GM18502 (cell line): ENCODE results near the gene PRKCE.

Experiments
- ATAC-seq: cut with Tn5 transposase; IDR thresholded peaks from one replicate; pipeline ENCODE4 v1.9.1; 2021; ENCODE audit warnings: mild to moderate bottlenecking; ENCODE audit not compliant: unreplicated experiment, poor library complexity

PRKCE gene

DNA sequence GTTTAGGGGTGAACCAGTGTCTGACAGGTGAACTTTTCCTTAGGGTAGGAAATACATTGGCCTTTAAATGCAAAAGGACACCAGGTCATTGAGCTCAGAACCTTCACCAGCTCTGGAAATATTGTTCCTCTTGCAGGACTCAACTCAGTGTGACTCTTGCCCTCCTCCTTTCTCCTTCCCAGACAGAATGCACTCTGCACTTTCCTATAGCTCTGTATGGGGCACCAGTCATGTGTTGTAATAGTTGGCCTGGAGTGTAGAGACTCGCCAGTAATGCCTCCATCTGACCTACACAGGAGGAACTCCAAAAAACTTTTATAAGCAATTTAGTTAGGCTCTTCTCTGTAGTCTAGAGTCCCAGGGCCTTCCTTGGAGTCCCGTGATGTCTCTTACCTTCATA lies 397.2 kb downstream of the PRKCE start:
- ATAC-seq: no peak

DNA sequence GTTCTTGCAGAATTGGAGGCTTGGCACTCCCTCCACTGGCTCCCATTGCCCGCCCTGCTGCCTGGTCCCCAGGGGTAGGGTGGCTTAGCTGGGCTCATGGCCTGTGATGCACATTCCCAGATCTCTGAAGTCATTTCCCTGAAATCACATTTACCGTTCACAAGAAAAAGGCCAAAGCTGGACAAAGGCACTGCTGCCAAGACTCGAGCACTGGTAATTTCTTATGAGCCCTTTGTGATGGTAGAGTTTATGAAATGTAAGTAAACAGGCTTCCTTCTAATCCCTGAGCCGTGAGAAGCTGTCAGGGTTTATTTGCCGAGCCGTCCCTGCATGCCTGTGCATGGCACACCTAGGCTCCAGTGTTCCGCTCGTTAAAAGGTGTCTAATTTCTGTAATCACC lies 398.6 kb downstream of the PRKCE start:
- ATAC-seq: no peak

GRCh38 chr2:46050489-46050888 lies 399.0 kb downstream of the PRKCE start:
- ATAC-seq: no peak

DNA sequence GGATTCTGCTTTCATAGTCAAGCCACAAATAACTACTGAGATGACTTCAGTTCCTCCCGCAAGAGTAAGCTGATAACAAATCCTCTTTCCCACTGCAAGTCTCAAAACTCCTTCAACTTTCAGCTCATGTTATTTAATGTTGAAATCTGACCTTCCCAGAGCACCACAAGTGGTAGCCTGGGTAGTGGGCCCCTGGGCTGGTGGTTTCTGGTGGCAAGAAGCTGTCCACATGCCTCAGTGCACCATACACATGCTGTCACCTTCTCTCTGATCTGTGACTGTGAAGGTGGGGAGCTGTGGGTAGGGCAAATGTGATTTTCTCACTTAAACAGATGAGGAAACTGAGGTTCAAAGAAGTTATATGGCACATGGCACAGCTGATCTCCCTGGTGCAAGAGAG lies 399.6 kb downstream of the PRKCE start:
- no peak for ATAC-seq

- no peak for ATAC-seq
Observed at GRCh38 chr2:46053564-46053963, 402.1 kb downstream of the PRKCE start.

- ATAC-seq: no peak
Observed at GRCh38 chr2:46056541-46056940, 405.1 kb downstream of the PRKCE start.

GRCh38 chr2:46058140-46058539 lies 406.7 kb downstream of the PRKCE start:
- ATAC-seq: no peak

DNA sequence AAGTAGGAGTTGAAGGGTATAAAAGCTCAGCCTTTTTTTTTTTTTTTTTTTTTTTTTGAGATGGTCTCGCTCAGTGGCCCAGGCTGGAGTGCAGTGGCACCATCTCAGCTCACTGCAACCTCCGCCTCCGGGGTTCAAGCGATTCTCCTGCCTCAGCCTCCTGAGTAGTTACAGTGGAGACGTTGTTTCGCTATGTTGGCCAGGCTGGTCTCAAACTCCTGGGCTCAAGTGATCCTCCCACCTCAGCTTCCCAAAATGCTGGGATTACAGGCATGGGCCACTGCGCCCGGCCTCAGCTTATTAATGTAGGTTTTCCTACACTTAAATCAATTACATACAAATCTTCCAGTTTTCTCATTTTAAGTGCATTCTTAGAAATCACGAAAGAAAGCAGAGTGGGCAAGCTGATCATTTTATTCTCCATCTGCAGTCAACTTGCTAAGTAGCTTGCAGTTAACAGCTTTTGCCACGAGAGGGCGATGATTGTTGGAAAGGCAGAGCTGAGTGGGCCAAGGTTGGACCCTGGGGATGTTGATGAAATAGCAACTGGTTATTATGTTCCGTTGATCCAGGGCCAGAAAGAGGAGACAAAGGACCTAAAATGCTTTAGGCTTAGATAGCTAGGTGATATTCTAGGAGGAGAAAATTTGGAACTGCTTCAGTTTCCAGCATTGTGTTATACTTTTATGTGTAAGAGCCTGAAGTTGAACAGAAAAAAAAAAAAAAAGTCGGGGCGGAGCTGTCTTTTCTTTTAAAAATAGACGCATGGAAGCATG lies 411.4 kb downstream of the PRKCE start:
- ATAC-seq: no peak

- ATAC-seq: no peak
Observed at GRCh38 chr2:46064396-46064795, 412.9 kb downstream of the PRKCE start.

DNA sequence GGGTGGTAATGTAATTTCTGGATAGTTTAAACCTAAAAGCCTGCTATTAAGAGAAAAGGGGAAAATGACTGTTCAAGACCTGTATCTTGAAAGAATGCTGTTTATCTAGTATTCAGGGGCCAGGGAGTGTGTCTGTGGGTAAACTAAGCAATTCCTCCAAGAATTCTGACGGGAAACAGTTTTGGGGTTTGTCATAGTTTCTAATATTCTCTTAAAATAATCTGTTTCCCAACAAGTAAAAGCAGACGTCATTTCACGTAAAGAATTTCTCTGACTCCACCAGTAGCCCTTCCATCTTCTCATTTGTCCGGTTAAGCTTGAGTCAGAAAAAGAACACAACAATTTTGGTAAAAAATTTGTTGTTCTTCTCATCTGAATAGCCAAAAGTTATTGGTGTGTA lies 413.7 kb downstream of the PRKCE start:
- no peak for ATAC-seq

- no peak for ATAC-seq
Observed at GRCh38 chr2:46066116-46066515, 414.6 kb downstream of the PRKCE start.

GRCh38 chr2:46066601-46067000 lies 415.1 kb downstream of the PRKCE start:
- no peak for ATAC-seq

GRCh38 chr2:46067062-46067461 lies 415.6 kb downstream of the PRKCE start:
- ATAC-seq: no peak

DNA sequence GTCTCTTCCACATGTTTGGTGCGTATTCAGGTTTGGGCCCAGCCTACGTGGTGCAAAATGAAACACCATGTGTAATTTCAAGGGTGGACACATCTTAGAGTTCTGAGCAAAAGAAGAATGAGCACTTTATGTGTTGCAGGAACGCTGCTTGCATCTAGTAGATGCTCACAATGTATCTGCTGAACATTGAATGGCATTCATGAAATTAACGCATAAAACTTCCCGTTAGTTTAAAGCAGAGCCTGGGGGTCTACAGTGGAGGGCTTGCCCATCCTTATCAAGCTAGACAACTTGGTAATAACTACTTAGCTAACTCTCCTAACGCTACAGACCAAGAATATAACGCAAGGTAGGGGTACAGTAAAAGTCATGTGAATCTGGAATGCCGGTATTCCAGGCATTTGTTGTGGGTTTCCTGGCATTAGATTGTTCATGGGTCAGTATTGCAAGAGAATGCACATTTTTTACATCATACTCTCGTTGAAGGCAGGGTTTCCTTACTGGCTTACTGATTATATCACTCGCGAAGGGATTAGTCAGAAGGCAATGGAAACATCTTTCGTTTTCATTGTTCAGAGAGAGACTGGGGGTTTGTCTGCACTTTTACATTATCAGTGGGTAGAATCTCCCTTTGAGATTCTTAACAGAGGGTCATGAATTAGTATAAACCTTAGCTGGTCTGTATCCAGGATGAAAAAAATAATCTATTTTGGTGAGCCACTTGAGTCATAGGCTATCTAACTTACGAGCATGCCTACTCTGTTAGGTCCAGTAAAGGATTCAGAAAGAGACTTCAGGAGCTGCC lies 416.2 kb downstream of the PRKCE start:
- no peak for ATAC-seq

DNA sequence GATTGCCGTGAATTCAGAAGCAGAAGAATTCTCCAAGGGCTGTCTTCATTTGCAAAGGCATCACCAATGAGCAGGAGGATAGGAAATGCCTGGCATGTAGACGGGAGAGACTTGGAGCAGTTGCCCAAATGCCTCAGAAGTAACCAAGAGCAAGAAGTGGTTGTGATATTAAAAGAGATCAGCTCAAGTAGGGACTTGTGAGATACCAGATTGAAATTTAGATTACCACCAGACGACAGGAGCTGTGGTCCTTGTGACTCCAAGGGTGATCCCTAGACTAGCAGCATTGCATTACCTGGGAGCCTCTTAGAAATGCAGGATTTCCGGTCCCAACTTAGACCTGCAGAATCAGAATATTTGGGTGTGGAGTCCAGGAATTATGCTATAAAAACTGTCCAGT lies 417.2 kb downstream of the PRKCE start:
- ATAC-seq: no peak

- no peak for ATAC-seq
Observed at GRCh38 chr2:46071074-46071473, 419.6 kb downstream of the PRKCE start.

- ATAC-seq: no peak
Observed at GRCh38 chr2:46072101-46072820, 420.8 kb downstream of the PRKCE start.

- no peak for ATAC-seq
Observed at GRCh38 chr2:46073540-46074046, 422.1 kb downstream of the PRKCE start.

DNA sequence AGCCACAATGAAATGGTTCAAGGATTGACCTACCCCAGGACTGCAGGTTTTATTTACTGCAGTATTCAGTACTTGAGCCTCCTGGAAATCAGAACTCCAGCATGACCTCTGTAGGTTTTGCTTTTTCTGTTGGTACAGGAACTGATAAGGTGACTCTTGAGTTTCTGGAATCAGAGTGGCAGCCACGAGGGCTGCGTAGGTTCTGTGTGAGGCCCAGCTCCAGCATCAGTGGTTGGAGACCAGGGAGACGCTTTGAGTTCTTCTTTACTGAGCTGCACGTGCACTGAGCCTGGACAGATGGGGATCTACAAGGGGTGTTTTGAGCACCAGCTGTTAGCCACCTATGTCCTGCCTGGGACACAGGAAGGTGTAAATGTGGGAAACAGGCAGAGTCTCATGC lies 423.0 kb downstream of the PRKCE start:
- ATAC-seq: no peak

- no peak for ATAC-seq
Observed at GRCh38 chr2:46075848-46076247, 424.4 kb downstream of the PRKCE start.

- ATAC-seq: no peak
Observed at GRCh38 chr2:46076251-46076650, 424.8 kb downstream of the PRKCE start.
